HUES6 (cell line): Measurements from ENCODE around the gene EFCAB6.

Experiments used
- H3K27ac ChIP-seq: 2 replicates; pipeline ENCODE4 v1.7.0; 2013; ENCODE audit warnings: low read depth, mild to moderate bottlenecking, low read length, inconsistent platforms
- H3K27me3 ChIP-seq: 2 replicates; pipeline ENCODE4 v1.6.1; 2013; ENCODE audit warnings: low read length; ENCODE audit not compliant: control insufficient read depth, insufficient read depth
- H3K36me3 ChIP-seq: 2 replicates; pipeline ENCODE4 v1.6.1; 2013; ENCODE audit warnings: low read length; ENCODE audit not compliant: control insufficient read depth, insufficient read depth
- H3K4me1 ChIP-seq: 2 replicates; pipeline ENCODE4 v1.6.1; 2013; ENCODE audit warnings: low read length; ENCODE audit not compliant: control insufficient read depth, insufficient read depth
- H3K4me3 ChIP-seq: 2 replicates; pipeline ENCODE4 v1.5.1; 2013; ENCODE audit warnings: low read depth, low read length
- H3K9ac ChIP-seq: one replicate; pipeline ENCODE4 v1.6.1; 2013; ENCODE audit warnings: mild to moderate bottlenecking, low read length
- H3K9me3 ChIP-seq: 2 replicates; pipeline ENCODE4 v1.6.1; 2013; ENCODE audit warnings: low read depth, low read length; ENCODE audit not compliant: control insufficient read depth, insufficient read depth

Gene EFCAB6

DNA sequence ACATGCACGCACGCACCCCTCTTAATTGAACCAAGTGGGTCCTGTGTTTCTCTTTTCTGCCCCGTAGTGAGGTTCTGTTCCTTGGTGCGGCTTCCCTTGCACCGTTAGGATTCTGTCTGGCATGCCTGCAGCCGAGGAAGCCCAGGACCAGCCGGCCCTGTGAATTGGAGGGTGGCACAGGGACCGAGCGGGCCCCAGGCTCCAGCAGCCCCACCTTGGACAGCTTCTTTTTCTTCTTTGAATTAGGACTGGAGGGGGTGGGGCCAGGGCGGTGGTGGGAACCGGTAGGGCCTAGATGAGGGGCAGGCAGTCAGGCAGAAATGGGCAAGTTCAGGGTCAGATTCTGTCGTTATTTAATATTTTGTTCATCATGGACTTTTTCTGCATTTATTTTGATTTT lies 305.6 kb downstream of the EFCAB6 start:
- Histone ChIP-seq H3K27ac (no peak overlapping the region), H3K4me3 (no peak overlapping the region), H3K27me3 (no peaks in the 10 kb centered on the region), H3K36me3 (no peaks in the 10 kb centered on the region), H3K4me1 (no peaks in the 10 kb centered on the region), H3K9me3 (peaks cover 6% of the 10 kb centered on the region; the same call in 1 of the 2 replicates), H3K9ac (no peak overlapping the region)

DNA sequence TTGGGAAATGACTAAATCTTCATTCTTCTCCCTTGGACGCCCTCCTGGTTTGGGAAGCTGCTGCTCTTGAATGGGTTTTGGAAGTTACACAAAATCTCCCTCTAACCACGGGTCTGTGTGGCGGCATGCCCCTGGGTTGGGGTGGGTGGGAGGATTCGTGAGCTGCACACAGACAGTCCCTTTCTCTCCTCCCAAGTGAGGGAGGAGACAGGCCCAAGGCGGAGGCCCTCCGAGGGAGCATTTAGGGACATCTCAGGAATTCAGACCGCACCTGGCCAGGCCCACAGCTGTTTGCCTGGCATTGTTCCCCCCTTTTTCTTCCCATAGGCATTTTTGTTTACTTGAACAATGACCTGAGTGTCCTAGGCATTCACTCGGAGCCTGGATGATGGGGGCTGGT lies 306.2 kb downstream of the EFCAB6 start:
- no peak overlapping the region for H3K4me3 ChIP-seq

DNA sequence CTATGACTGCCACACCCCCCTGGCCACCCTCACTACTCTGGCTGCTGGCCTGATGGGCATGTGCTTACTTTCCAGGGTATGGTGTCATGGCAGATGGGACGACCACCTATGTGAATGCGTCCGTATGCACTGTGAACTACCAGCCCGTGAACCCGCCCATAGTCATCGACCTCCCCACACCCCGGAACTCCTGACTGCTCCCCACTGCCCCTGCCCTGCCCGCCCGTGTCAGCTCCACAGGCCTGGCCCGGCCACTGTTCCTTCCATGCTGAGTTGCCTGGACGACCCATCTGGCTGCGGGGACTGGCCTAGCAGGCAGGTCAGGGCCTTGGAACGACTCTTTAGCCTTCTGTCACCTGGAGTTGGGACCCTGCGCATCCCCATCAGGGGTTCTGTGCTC lies 306.7 kb downstream of the EFCAB6 start:
- Histone ChIP-seq H3K4me3 (no peak overlapping the region), H3K36me3 (no peaks in the 10 kb centered on the region), H3K9me3 (peaks cover 6% of the 10 kb centered on the region; the same call in 1 of the 2 replicates), H3K4me1 (no peaks in the 10 kb centered on the region), H3K9ac (no peak overlapping the region), H3K27me3 (no peaks in the 10 kb centered on the region), H3K27ac (no peak overlapping the region)

More for the DNA sequence above, 306.2 kb downstream of the EFCAB6 start:
- Histone ChIP-seq H3K27ac (no peak overlapping the region), H3K36me3 (no peaks in the 10 kb centered on the region), H3K4me1 (no peaks in the 10 kb centered on the region), H3K9me3 (peaks cover 6% of the 10 kb centered on the region; the same call in 1 of the 2 replicates), H3K9ac (no peak overlapping the region), H3K27me3 (no peaks in the 10 kb centered on the region)

DNA sequence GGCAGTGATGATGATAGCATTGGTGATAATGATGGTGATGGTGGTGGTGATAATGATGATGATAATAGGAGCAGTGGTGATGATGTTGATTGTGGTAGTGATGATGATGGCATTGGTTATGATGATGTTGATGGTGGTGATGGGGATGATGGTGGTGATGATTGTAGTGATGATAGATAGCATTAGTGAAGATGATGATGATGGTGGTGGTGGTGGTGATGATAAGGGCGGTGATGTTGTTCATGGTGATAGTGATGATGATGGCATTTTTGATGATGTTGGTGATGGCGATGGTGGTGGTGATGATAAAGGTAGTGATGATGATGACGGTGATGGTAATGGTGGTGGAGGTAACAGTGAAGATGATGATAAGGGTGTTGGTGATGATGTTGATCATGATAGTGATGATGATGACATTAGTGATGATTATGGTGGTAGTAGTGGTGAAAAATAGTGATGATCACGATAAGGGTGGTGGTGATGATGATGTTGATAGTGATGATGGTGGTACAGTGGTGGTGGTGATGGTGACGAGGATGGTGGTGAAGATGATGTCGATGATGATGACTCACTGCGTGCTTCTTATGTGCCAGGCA lies 307.3 kb downstream of the EFCAB6 start:
- Histone ChIP-seq H3K27me3 (no peaks in the 10 kb centered on the region), H3K4me1 (no peaks in the 10 kb centered on the region), H3K27ac (no peak overlapping the region), H3K36me3 (no peaks in the 10 kb centered on the region), H3K4me3 (no peak overlapping the region), H3K9me3 (peaks cover 6% of the 10 kb centered on the region; the same call in 1 of the 2 replicates), H3K9ac (no peak overlapping the region)

DNA sequence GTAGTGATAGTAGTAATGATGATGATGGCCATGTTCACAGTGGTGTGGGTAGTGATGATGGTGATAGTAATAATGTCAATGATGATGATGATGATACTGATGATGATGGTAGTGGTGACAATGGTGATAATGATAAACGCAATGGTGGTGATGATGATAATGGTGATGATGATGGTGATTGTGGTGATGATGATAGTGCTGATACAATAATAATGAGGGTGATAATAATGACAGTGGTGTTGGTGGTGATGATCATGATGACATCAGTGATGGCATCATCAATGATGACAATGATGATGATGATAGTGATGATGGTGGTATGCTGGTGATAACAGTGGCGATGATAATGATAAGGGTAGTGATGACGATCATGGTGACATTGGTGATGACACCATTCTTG lies 308.0 kb downstream of the EFCAB6 start:
- H3K27me3 ChIP-seq = no peaks in the 10 kb centered on the region
- H3K4me3 ChIP-seq = no peak overlapping the region
- no peaks in the 10 kb centered on the region for H3K4me1 ChIP-seq
- no peak overlapping the region for H3K9ac ChIP-seq
- no peak overlapping the region for H3K27ac ChIP-seq
- no peaks in the 10 kb centered on the region for H3K36me3 ChIP-seq
- peaks cover 9% of the 10 kb centered on the region; the same call in 1 of the 2 replicates for H3K9me3 ChIP-seq

DNA sequence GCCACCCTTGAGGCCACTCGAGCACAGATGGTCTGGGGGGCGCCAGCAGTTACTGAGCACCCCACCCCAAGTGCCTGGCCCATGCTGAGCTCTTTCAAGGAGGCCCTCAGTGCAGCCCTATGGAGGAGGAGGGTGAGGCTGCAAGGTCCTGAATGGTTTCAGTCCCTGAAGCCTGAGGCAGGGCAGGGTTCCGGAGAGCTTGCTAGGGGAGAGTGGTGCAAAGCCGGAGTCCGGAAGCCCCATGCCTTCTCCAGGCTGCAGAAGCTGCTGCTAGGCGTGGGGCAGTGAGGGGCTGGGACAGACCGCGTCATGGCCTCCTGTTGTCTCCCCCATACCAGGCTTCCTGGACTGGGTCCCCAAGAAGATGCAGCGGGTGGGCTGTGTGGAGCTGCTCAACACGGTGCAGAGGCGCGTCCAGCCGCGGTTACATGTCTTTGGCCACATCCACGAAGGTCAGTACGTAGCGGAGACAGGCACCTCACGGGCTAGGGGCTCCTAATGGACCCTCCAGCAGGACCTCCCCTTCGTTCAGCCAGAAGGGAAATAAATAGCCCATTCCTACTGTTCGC lies 309.7 kb downstream of the EFCAB6 start:
- H3K9me3 ChIP-seq = peaks cover 12% of the 10 kb centered on the region; the same call in 1 of the 2 replicates
- H3K36me3 ChIP-seq = no peaks in the 10 kb centered on the region
- no peak overlapping the region for H3K9ac ChIP-seq
- no peak overlapping the region for H3K4me3 ChIP-seq
- no peaks in the 10 kb centered on the region for H3K27me3 ChIP-seq
- no peak overlapping the region for H3K27ac ChIP-seq
- no peaks in the 10 kb centered on the region for H3K4me1 ChIP-seq

DNA sequence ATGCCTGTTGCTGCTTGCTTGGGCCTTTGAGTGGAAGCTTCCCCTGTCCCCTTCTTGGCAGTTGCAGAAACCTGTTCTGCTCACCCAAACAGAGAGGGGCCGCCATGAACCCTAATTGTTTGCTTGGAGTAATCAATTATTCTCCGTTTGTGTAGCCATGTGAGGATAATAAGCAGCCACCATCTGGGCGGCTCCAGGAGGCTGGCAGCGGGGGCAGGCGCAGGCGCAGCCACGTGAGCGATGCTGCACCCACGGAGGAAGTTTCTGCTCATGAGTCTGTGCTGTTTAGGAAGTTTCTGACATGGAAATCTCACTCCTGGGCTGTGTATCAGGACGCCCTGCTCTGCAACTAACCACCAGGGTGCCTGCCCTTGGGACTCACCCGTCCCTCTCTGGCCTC lies 310.2 kb downstream of the EFCAB6 start:
- H3K9ac ChIP-seq = no peak overlapping the region
- no peaks in the 10 kb centered on the region for H3K4me1 ChIP-seq
- no peak overlapping the region for H3K4me3 ChIP-seq
- peaks cover 14% of the 10 kb centered on the region; the same call in 1 of the 2 replicates for H3K9me3 ChIP-seq
- no peak overlapping the region for H3K27ac ChIP-seq
- H3K27me3 ChIP-seq = no peaks in the 10 kb centered on the region
- no peaks in the 10 kb centered on the region for H3K36me3 ChIP-seq

DNA sequence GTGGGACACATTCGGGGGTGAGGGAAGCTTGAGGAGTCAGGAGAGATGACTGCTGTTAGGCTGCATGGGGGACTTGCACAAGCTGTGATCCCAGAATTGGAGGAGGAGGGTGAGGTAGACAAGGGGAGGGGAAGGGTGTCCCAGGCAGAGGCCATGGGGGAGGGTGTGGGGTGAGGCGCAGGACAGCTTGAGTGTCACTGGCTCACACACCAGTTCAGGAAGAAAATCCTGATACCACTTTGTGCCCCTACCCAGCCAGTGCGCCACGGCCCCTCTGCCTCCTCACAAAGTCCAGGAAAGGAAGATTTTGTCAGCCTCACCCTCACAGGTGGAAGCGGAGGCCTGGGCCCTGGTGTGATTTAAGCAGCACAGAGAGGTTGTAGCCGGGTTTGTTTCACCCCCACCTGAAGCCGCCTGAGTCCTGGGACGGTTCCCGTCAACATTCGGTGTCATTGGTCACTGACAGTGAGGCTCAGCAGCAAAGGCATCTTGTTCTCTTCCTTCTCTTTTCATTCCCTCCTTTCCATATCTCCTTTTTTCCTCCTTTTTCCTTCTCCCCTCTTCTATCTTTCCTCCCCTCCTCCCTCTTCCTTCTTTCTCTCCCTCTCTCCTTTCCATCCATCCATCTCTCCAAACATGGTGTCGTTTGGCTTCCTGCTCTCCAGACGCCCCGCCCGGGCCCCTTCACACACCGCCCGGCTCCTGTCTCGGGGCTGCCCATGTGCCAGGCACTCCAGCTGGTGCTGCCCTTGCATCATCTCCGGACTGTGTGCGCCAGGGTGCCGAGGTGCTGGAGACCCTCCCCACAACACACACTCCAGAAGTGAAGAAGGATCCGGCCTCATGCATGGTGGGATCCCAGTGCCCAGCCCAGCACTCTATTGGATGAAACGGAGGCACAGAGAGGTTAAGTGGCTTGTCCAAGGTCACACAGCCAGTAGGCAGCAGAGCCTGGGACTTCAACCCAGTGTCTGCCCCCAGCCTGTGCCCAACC lies 311.0 kb downstream of the EFCAB6 start:
- Histone ChIP-seq H3K27ac (no peak overlapping the region), H3K27me3 (no peaks in the 10 kb centered on the region), H3K4me3 (no peak overlapping the region), H3K9ac (no peak overlapping the region), H3K4me1 (no peaks in the 10 kb centered on the region), H3K36me3 (no peaks in the 10 kb centered on the region), H3K9me3 (peaks cover 14% of the 10 kb centered on the region; the same call in 1 of the 2 replicates)

DNA sequence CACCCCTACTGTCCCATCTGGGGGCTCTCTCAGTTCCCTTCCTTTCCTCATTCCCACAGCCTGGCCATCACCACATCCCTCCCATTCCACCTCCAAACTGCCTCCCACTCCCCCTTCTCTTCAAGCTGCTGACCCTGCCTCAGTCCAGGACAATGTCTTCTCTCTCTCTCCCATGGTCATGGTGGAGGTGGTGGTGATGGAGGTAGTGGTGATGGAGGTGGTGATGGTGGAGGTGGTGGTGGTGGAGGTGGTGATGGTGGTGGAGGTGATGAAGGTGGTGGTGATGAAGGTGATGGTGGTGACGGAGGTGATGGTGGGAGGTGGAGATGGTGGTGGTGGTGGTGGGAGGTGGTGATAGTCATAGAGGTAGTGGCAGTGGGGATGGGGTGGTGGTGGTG lies 313.2 kb downstream of the EFCAB6 start:
- H3K36me3 ChIP-seq = no peaks in the 10 kb centered on the region
- H3K4me3 ChIP-seq = no peak overlapping the region
- H3K9ac ChIP-seq = no peak overlapping the region
- no peak overlapping the region for H3K27ac ChIP-seq
- H3K4me1 ChIP-seq = no peaks in the 10 kb centered on the region
- H3K9me3 ChIP-seq = peaks cover 8% of the 10 kb centered on the region; the same call in 1 of the 2 replicates
- no peaks in the 10 kb centered on the region for H3K27me3 ChIP-seq

DNA sequence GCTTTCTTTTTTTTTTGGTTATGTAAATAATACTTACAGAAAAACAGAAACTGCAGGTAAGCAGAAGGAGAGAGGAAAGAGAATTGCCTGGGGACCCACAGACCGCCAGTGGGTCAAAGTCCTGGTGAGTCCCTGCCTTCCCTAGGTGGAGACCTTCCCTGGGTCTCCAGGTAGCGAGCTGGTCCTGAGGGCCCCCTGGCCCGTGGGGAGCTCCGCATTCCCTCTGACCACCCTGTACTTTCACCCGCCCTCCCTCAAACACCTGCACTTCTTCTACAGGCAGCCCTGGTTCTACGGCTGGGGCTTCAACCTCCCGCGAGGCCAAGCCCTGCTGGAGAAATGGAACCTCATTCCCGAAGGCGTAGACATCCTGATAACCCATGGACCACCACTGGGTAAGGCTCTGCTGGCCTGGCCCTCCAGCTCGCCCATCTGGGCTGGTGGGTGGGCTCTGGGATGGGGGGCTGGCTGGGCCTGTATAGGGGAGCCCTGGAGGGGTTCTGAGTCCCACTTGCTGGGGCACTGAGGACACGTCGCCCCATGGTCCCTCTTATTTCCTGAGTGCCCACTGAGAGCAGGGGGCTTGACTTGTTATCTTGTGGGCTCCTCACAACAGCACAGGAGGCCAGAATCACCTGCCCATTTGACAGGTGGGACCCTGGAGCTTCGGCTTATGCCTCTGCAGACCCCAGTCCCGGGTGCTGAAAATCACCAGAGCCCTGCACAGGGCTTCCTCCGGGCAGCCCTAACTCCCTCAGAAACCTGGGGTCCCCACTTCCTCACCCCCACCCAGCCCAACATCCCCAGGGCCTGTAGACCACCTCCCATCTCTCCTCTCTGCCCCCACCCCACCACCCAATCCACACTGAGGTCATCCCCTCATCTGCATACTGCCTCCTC lies 313.9 kb downstream of the EFCAB6 start:
- H3K4me3 ChIP-seq = no peak overlapping the region
- H3K27me3 ChIP-seq = no peaks in the 10 kb centered on the region
- H3K9me3 ChIP-seq = peaks cover 8% of the 10 kb centered on the region; the same call in 1 of the 2 replicates
- no peak overlapping the region for H3K27ac ChIP-seq
- H3K9ac ChIP-seq = no peak overlapping the region
- no peaks in the 10 kb centered on the region for H3K36me3 ChIP-seq
- H3K4me1 ChIP-seq = no peaks in the 10 kb centered on the region
